Omental fat pad (tissue), 4 donors: ENCODE data around the gene ZNF490. TPM values are rescaled to one million over a fixed set of nuclear protein-coding genes. Genes with fewer than 3 reads are reported as not detected.

ENCODE experiments used
- ATAC-seq: fragments of 150-250 bp; one replicate; pipeline ENCODE4 v1.9.1; 2016; ENCODE audit warnings: mild to moderate bottlenecking, moderate library complexity; ENCODE audit not compliant: low FRiP score
- DNase-seq: peaks from one replicate; pipeline ENCODE4 v3.0.0-alpha.2; 2019; ENCODE audit warnings: low spot score
- CTCF ChIP-seq, 3 donors: fragments of 450-650 bp; IDR thresholded peaks; one replicate each; pipeline ENCODE4 v1.5.1; 2016 to 2017; ENCODE audit warnings: antibody characterized with exemption in 3 of 3, mild to moderate bottlenecking in 3 of 3, moderate library complexity in 2 of 3
- total RNA-seq, 4 donors: library from RNA; depleted of rRNA; stranded (reverse); fragments of >200 nt; gene quantifications; one replicate each; pipeline ENCODE4 v1.1.0, GENCODE V29; 2016

Gene ZNF490
- total RNA-seq, 4 donors from 2014 or later, result 3.6 to 6.3 (median 4.7) TPM

GRCh38 chr19:12597594-12597993 is 13.0 kb downstream of the ZNF490 start:
- TF ChIP-seq CTCF (IDR thresholded peaks at IDR 0.05), result no peak
- ATAC-seq (no peak), DNase-seq (no peak)

- no peak for ATAC-seq
These were observed 13.6 kb downstream of the ZNF490 start for GRCh38 chr19:12596927-12597548.

GRCh38 chr19:12596485-12596884 is 14.1 kb downstream of the ZNF490 start:
- DNase-seq (no peak), ATAC-seq (no peak)
- TF ChIP-seq CTCF (IDR thresholded peaks at IDR 0.05), result no peak

More at GRCh38 chr19:12596927-12597548, 13.6 kb downstream of the ZNF490 start:
- no peak for DNase-seq
- TF ChIP-seq CTCF (IDR thresholded peaks at IDR 0.05), result no peak

- no peak for DNase-seq
- no peak for TF ChIP-seq CTCF (IDR thresholded peaks at IDR 0.05)
- no peak for ATAC-seq
These were observed 29.5 kb downstream of the ZNF490 start for GRCh38 chr19:12581100-12581499.

GRCh38 chr19:12580180-12580694 is 30.4 kb downstream of the ZNF490 start:
- ATAC-seq, result peak; percentile 57

GRCh38 chr19:12578641-12579040 is 32.0 kb downstream of the ZNF490 start:
- DNase-seq (no peak), ATAC-seq (no peak)
- no peak for TF ChIP-seq CTCF (IDR thresholded peaks at IDR 0.05)

More at GRCh38 chr19:12580180-12580694, 30.4 kb downstream of the ZNF490 start:
- DNase-seq, result no peak
- no peak for TF ChIP-seq CTCF (IDR thresholded peaks at IDR 0.05)

GRCh38 chr19:12574036-12574435 is 36.6 kb downstream of the ZNF490 start:
- no peak for TF ChIP-seq CTCF (IDR thresholded peaks at IDR 0.05)
- ATAC-seq, result no peak
- DNase-seq, result no peak
